Endothelial cell of umbilical vein (primary cell): Measurements from ENCODE around the gene CCT3. TPM values are rescaled to one million over a fixed set of nuclear protein-coding genes. Genes with fewer than 3 reads are reported as not detected.

Experiments used
- BruUV-seq: library from RNA; stranded (reverse); fragments of 400-500 nt; replicated peaks from 2 replicates; lab custom pipeline; 2021; lab: Mats Ljungman, UMichigan
- CTCF ChIA-PET: fragments of 300-600, 350-600 bp; sonication (Branson Sonifier 250); formaldehyde crosslinking; loops from one replicate; lab custom pipeline; 2021; ENCODE audit warnings: antibody characterized with exemption, inconsistent platforms; lab: Charles Lee
- POLR2A ChIA-PET: fragments of 300-600, 350-600 bp; sonication (Branson Sonifier 250); formaldehyde crosslinking; loops from one replicate; lab custom pipeline; 2021; ENCODE audit warnings: antibody characterized with exemption, inconsistent platforms; lab: Charles Lee
- DNase-seq: peaks from one replicate; pipeline ENCODE4 v3.0.0-alpha.2; 2011; ENCODE audit warnings: low read depth, low spot score
- FAIRE-seq: peaks from 2 replicates; lab custom pipeline; 2011; peaks lifted over from hg19 to GRCh38; lab: Jason Lieb, UNC
- H2AFZ ChIP-seq: 2 replicates; pipeline ENCODE4 v1.6.0; 2012; ENCODE audit warnings: low read depth, low read length, control low read depth, inconsistent platforms
- H3K27ac ChIP-seq: 2 replicates; pipeline ENCODE4 v1.5.1; 2011; ENCODE audit warnings: low read depth, mild to moderate bottlenecking, control low read depth, low read length, moderate library complexity; ENCODE audit not compliant: insufficient read depth
- H3K27me3 ChIP-seq, 2 experiments: 2 replicates each; pipeline versions ENCODE4 v1.6.0 to v1.6.1; 2011; ENCODE audit warnings: low read length in 2 of 2, mixed read lengths in 1 of 2; ENCODE audit not compliant: control insufficient read depth in 2 of 2, insufficient read depth in 2 of 2
- H3K36me3 ChIP-seq, 2 experiments: 2 replicates in 1 of 2; 3 replicates in 1 of 2; pipeline ENCODE4 v1.5.1; 2011; ENCODE audit warnings: low read length in 2 of 2, mild to moderate bottlenecking in 1 of 2, moderate library complexity in 1 of 2; ENCODE audit not compliant: control insufficient read depth in 2 of 2, insufficient read depth in 2 of 2; ENCODE audit errors: extremely low read depth in 1 of 2
- H3K4me1 ChIP-seq: 3 replicates; pipeline ENCODE4 v1.5.1; 2011; ENCODE audit warnings: mild to moderate bottlenecking, low read length; ENCODE audit not compliant: control insufficient read depth, insufficient read depth; ENCODE audit errors: extremely low read depth
- H3K4me2 ChIP-seq: 2 replicates; pipeline ENCODE4 v1.6.1; 2011; ENCODE audit warnings: low read length, control low read depth, mixed read lengths; ENCODE audit not compliant: insufficient read depth
- H3K4me3 ChIP-seq, 3 experiments: fragments of 200-600 bp in 1 of 3; sonication (generic), shearing (Covaris generic) in 1 of 3; replicated peaks in 1 of 3; 2 replicates each; pipeline ENCODE4 v1.5.1; 2011 to 2016; ENCODE audit warnings: control low read depth in 3 of 3, low read length in 3 of 3, mild to moderate bottlenecking in 2 of 3, inconsistent platforms in 1 of 3, low read depth in 1 of 3, moderate library complexity in 1 of 3; ENCODE audit not compliant: insufficient read depth in 1 of 3
- H3K79me2 ChIP-seq: 2 replicates; pipeline ENCODE4 v1.6.0; 2012; ENCODE audit warnings: low read length, inconsistent platforms; ENCODE audit not compliant: control insufficient read depth, insufficient read depth
- H3K9ac ChIP-seq: replicated peaks from 2 replicates; pipeline ENCODE3; 2011; ENCODE audit warnings: low read length, control low read depth; ENCODE audit not compliant: insufficient read depth; ENCODE audit errors: extremely low read depth
- H3K9me1 ChIP-seq: replicated peaks from 3 replicates; pipeline ENCODE4 v1.6.0; 2011; ENCODE audit warnings: mild to moderate bottlenecking, low read length; ENCODE audit not compliant: control insufficient read depth, insufficient read depth; ENCODE audit errors: extremely low read depth
- H3K9me3 ChIP-seq: replicated peaks from 2 replicates; pipeline ENCODE4 v1.5.1; 2012; ENCODE audit warnings: low read length, inconsistent platforms; ENCODE audit not compliant: control insufficient read depth, insufficient read depth
- H4K20me1 ChIP-seq: replicated peaks from 2 replicates; pipeline ENCODE3; 2011; ENCODE audit warnings: mild to moderate bottlenecking, low read length; ENCODE audit not compliant: control insufficient read depth, insufficient read depth; ENCODE audit errors: extremely low read depth
- CTCF ChIP-seq, 2 donors: IDR thresholded peaks; 1 replicate in 1 of 2; 2 replicates in 1 of 2; pipeline ENCODE4 v1.5.1; 2011; ENCODE audit warnings: low read length in 2 of 2, mild to moderate bottlenecking in 2 of 2, moderate library complexity in 2 of 2, control low read depth in 1 of 2, inconsistent platforms in 1 of 2, low read depth in 1 of 2; ENCODE audit not compliant: insufficient read depth in 1 of 2; ENCODE audit errors: extremely low read depth in 1 of 2
- EZH2 ChIP-seq: IDR thresholded peaks from 2 replicates; pipeline ENCODE4 v1.6.1; 2012; ENCODE audit warnings: borderline replicate concordance, low read depth, mild to moderate bottlenecking, moderate library complexity, low read length, inconsistent platforms; ENCODE audit not compliant: severe bottlenecking
- FOS ChIP-seq: IDR thresholded peaks from 2 replicates; pipeline ENCODE4 v1.6.1; 2011; ENCODE audit warnings: mild to moderate bottlenecking, low read length, moderate library complexity, borderline replicate concordance; ENCODE audit not compliant: insufficient read depth
- GATA2 ChIP-seq: IDR thresholded peaks from 2 replicates; pipeline ENCODE4 v1.7.0; 2011; ENCODE audit warnings: low read depth, mild to moderate bottlenecking, moderate library complexity, mixed read lengths, low read length; ENCODE audit not compliant: insufficient read length, insufficient read depth
- JUN ChIP-seq: IDR thresholded peaks from 2 replicates; pipeline ENCODE4 v1.6.1; 2011; ENCODE audit warnings: borderline replicate concordance, low read depth; ENCODE audit not compliant: insufficient read length, insufficient read depth
- MAX ChIP-seq: IDR thresholded peaks from 2 replicates; pipeline ENCODE4 v1.6.1; 2011; ENCODE audit not compliant: insufficient read depth, insufficient read length
- MYC ChIP-seq: IDR thresholded peaks from one replicate; pipeline ENCODE4 v1.6.1; 2011; ENCODE audit warnings: mild to moderate bottlenecking, low read depth, low read length
- POLR2A ChIP-seq: IDR thresholded peaks from 2 replicates; pipeline ENCODE4 v1.6.1; 2012; ENCODE audit warnings: low read depth, mild to moderate bottlenecking, control low read depth, low read length
- POLR2AphosphoS5 ChIP-seq: IDR thresholded peaks from 2 replicates; pipeline ENCODE4 v1.6.1; 2012; ENCODE audit warnings: low read depth, mild to moderate bottlenecking, control low read depth, low read length, moderate library complexity; ENCODE audit not compliant: insufficient read depth
- dilution Hi-C: fragments of 300-500 bp; cut with MboI; formaldehyde crosslinking; loops from one replicate; pipeline ENCODE4 v1.15.0; 2019; ENCODE audit warnings: low sequenced_read_pairs; ENCODE audit not compliant: extremely low pct_ligation_motif_present
- intact Hi-C: fragments of 100-400 bp; cut with micrococcal nuclease; formaldehyde crosslinking; loops from one replicate; pipeline ENCODE4 v1.10.0; 2022
- polyA plus RNA-seq, 4 experiments: library from polyadenylated mRNA; depleted of rRNA in 3 of 4; stranded (reverse) in 3 of 4; unstranded in 1 of 4; fragments of >200 nt; gene quantifications; 2 replicates each; pipeline versions ENCODE4 v1.2.1 to v1.2.3, GENCODE V29; 2011 to 2012; ENCODE audit warnings: missing spikeins in 1 of 4
- total RNA-seq: library from RNA; stranded (reverse); gene quantifications from 2 replicates; pipeline ENCODE4 v1.2.3, GENCODE V29; 2021

Gene CCT3
- total and polyA plus RNA-seq, 2 donors (not counting 3 experiments of a cell fraction or from before 2014, with no cell fraction given), result 276 to 367 TPM

GRCh38 chr1:156303241-156303640, 34.9 kb downstream of the CCT3 start:
- Histone ChIP-seq H3K36me3 (peaks cover under 1 to 8% of the 10 kb centered on the region in 2 experiments), H3K9ac (no peak overlapping the region), H3K79me2 (no peaks in the 10 kb centered on the region), H3K27me3 (no peaks in the 10 kb centered on the region), H3K9me3 (no peaks in the 10 kb centered on the region), H4K20me1 (no peaks in the 10 kb centered on the region), H3K4me2 (no peak overlapping the region), H3K4me3 (no peak overlapping the region), H3K27ac (no peak overlapping the region), H3K4me1 (no peaks in the 10 kb centered on the region), H3K9me1 (no peaks in the 10 kb centered on the region), H2AFZ (no peak overlapping the region)
- BruUV-seq, result no TSS peak
- CTCF ChIA-PET, result interaction anchor here (1.2 kb wide), 1 partner anchor 16 kb away, joined by 4 read pairs; no protein-coding TSS in a partner anchor
- TF ChIP-seq FOS, result no peak
- no peak for TF ChIP-seq EZH2
- no peak for TF ChIP-seq POLR2AphosphoS5
- TF ChIP-seq POLR2A, result no peak
- TF ChIP-seq MAX, result no peak
- no peak for TF ChIP-seq GATA2
- DNase-seq, result no peak
- POLR2A ChIA-PET, result no interaction called here
- FAIRE-seq, result no peak
- intact Hi-C loops (no loop called here), dilution Hi-C loops (no loop called here)

GRCh38 chr1:156298852-156299357, 39.2 kb downstream of the CCT3 start, which contains the start of gene VHLL:
TSS of gene VHLL (minus strand) at chr1:156299307. CDS start at chr1:156299189, 118 bp downstream.
- POLR2A ChIA-PET, result no interaction called here

More at GRCh38 chr1:156298852-156299357, 39.2 kb downstream of the CCT3 start, which contains the start of gene VHLL:
- peaks cover 7% of the 10 kb centered on the region for H3K4me1 ChIP-seq
- no peak within 1 kb of the TSS for H2AFZ ChIP-seq
- H3K27me3 ChIP-seq, result no peaks in the 10 kb centered on the region
- dilution Hi-C loops, result no loop called here
- TF ChIP-seq MAX (no peak), EZH2 (no peak), POLR2A (no peak), FOS (no peak), GATA2 (no peak), JUN (no peak), MYC (no peak), CTCF (IDR thresholded peaks at IDR 0.05; ENCODE audit: extremely low read depth in 1 of 2, insufficient read depth in 1 of 2, low read depth in 1 of 2, low read length in 2 of 2) (no peak), POLR2AphosphoS5 (no peak)
- H4K20me1 ChIP-seq, result no peaks in the 10 kb centered on the region
- no peak for FAIRE-seq
- H3K4me3 ChIP-seq, result no peak within 1 kb of the TSS
- no TSS peak for BruUV-seq
- no peaks in the 10 kb centered on the region for H3K9me1 ChIP-seq
- CTCF ChIA-PET, result no interaction called here
- H3K36me3 ChIP-seq, result no peaks in the 10 kb centered on the region
- H3K9ac ChIP-seq, result no peak within 1 kb of the TSS
- H3K27ac ChIP-seq, result no peak within 1 kb of the TSS
- peaks cover 6% of the 10 kb centered on the region for H3K79me2 ChIP-seq
- intact Hi-C loops, result no loop called here
- no peaks in the 10 kb centered on the region for H3K9me3 ChIP-seq
- DNase-seq, result no peak
- H3K4me2 ChIP-seq, result no peak within 1 kb of the TSS
